GM12873 (cell line): ENCODE data around the gene MS4A6E.
A peak's percentile ranks its signal among the peaks of the same experiment; 100 is the strongest.

Source experiments
- TF ChIP-seq, protein P1 (sequence below): IDR thresholded peaks from 2 replicates; pipeline ENCODE4 v1.5.1; 2012; ENCODE audit warnings: low read depth, mild to moderate bottlenecking, moderate library complexity, low read length, control low read depth; ENCODE audit not compliant: insufficient read depth; ENCODE audit errors: missing control alignments

The MS4A6E gene

DNA sequence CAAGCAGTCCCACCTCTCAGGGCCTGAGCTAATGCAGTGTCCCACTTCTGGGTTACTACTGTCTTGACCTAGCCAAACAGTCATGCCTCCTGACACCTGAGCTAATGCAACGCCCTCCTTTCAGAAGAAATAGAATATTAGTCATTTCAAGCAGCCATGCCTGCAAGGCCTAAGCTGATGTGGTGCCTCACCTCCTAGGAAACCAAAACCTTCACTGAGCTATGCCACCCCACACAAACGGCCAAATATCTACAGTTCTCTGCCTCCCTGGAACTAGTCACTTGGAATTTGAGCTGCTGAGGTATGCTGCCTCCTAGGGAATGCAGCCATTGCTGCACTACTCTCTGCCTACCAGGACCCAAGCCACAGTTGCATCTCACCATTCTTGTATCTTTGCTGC is 8.3 kb upstream of the MS4A6E start:
- TF ChIP-seq, protein P1, sequence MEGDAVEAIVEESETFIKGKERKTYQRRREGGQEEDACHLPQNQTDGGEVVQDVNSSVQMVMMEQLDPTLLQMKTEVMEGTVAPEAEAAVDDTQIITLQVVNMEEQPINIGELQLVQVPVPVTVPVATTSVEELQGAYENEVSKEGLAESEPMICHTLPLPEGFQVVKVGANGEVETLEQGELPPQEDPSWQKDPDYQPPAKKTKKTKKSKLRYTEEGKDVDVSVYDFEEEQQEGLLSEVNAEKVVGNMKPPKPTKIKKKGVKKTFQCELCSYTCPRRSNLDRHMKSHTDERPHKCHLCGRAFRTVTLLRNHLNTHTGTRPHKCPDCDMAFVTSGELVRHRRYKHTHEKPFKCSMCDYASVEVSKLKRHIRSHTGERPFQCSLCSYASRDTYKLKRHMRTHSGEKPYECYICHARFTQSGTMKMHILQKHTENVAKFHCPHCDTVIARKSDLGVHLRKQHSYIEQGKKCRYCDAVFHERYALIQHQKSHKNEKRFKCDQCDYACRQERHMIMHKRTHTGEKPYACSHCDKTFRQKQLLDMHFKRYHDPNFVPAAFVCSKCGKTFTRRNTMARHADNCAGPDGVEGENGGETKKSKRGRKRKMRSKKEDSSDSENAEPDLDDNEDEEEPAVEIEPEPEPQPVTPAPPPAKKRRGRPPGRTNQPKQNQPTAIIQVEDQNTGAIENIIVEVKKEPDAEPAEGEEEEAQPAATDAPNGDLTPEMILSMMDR, result no peak

DNA sequence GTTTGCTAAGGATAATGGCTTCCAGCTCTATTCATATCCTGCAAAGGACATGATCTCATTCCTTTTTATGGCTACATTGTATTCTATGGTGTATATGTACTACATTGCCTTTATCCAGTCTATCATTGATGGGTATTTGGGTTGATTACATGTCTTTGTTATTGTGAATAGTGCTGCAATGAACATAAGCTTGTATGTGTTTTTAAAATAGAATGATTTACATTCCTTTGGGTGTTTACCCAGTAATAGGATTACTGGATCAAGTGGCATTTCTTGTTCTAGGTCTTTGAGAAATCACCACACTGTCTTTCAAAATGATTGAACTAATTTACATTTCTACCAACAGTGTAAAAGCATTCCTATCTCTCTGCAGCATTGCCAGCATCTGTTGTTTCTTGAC is 6.0 kb upstream of the MS4A6E start:
- TF ChIP-seq, protein P1, result no peak

DNA sequence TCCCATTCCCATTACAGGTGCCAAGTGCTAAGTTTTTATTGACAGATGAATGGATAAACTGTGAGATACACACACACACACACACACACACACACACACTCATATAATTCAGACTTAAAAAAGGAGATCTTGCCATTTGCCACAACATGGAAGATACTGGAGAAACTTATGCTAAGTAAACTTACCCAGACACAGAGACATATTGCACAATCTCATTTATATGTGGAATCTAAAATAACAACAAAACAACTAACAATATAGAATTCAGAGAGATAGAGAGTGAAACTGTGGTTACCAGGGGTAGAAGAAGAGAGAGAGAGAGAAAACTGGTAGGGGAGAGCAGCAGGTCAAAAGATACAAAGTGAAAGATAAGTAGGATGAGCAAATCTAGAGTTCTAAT is 1.4 kb downstream of the MS4A6E start:
- TF ChIP-seq, protein P1, result no peak

DNA sequence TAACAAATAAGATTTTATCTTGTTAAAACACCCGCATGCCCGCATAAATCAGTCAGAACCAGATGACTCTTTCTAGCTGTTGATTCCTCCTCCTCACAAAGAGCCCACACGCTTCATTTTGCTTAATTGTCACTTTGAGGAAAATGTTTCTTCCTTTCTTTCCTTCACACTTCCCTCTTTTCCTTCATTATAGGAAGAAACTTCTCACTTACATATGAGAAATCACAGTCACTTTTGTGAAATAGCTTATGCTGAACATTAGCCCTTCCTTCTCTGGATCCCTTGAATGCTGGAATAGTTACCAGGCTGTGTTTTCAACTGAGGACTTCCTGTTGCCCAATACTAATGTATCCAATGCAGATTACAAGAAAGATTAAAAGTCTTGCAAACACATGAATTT is 5.8 kb downstream of the MS4A6E start:
- TF ChIP-seq, protein P1, result no peak

DNA sequence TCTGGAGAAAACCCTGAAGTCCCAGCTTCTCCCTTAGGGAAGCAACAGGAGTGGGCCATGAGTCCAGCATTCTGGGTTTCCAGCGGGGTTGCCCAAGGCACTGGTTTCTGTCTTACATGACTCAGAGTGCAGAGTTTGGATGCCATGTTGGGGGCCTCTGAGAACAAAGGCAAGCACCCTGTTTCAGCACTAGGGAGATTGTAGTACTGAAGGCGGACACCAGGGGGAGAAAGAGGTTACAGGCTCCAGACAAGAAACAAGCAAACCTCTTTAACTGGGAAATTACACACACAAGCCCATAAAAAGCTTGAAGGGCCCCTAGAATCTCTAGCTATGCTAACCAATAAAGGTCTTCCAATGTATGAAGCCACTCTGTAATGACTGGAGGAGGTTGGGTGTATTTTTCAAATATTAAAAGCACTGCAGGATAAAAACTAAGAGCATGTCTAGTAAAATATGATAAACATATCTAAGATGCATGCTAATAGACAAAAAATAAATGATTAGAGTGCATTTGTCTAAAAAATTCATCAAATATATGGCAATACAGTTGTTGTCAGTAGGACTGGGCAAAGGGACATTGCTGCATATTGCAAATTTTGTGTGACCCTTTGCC is 7.1 kb downstream of the MS4A6E start:
- TF ChIP-seq, protein P1, result peak; percentile 88

DNA sequence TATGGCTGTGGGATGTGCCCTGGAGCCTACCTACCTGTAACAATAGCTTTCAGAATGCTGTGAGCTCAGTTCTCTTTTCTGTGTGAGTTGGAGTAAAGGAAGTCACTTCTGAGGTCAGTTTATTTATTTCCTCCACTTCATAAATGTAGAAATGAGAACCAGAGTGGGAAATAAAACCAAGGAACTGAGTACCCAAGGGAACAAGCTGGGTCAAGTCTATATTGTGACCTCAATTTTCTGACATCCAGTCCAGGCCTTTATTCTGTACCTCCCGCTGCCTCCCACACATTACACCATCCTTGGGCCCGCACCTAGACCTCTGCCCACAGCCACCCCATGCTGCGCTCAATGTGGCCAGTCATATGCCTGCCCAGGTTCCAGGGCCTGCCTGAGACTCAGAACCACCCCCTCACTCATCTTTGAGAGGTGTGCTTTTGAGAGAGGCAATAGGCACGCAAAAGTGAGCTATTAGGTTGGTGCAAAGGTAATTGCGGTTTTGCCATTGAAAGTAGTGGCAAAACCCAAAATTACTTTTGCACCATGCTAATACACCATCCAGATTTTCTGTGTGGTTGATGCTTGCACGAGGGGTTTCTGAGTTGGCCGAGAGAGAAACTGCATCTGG is 9.8 kb downstream of the MS4A6E start:
- TF ChIP-seq, protein P1, result no peak

DNA sequence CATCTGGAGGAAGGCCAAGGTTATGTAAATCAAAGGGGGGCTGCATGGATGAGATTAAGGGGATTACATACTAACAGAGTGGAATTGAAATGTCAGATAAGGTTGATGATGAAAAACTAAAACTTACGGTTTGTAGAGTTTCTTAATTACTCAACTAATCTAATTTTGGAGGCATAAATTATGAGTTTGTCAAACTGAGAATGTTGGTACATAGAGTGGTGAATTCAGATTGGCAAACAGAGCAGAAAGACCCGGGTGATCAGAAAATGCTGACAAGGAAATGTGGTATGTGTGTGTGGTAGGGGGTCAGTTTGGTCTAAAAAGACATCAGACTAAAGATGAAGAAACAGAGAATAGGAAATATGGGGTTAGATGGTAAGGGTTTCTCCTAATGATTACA is 11.0 kb downstream of the MS4A6E start:
- TF ChIP-seq, protein P1, result no peak
